GM18909 (cell line): Measurements from ENCODE around the gene LRCOL1.

Experiments used
- ATAC-seq: cut with Tn5 transposase; IDR thresholded peaks from one replicate; pipeline ENCODE4 v1.9.1; 2021; ENCODE audit warnings: mild to moderate bottlenecking; ENCODE audit not compliant: unreplicated experiment, poor library complexity

The LRCOL1 gene

DNA sequence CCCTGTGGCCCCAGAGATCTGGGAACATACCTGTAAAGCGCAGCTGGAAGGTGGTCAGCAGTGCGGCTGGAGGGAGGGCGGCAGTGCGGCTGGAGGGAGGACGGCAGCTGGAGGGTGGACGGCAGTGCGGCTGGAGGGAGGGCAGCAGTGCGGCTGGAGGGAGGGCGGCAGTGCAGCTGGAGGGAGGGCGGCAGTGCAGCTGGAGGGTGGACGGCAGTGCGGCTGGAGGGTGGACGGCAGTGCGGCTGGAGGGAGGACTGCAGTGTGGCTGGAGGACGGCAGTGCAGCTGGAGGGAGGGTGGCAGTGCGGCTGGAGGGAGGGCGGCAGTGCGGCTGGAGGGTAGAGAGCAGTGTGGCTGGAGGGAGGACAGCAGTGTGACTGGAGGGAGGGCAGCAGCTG is 23.5 kb downstream of the LRCOL1 start:
- ATAC-seq = no peak

DNA sequence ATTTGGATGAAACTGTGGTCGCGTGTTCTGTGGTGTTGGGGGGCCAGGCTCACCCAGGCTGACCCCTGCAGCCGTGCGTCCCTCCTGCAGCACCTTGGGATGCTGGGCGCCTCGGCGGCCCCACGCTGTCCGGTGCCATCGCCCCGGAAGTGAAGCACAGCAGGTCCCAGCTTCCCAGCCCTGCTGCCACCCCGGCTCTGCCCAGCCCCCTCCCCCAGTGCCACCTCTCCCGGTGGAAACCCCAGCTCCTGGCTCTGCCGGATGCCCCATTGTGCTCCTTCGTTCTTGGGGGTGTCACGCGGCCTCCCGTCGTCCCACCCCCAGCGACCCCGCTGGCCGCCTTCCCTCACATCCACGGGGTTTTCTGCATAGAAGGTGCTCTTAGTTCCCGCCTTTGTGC is 25.2 kb downstream of the LRCOL1 start:
- no peak for ATAC-seq

DNA sequence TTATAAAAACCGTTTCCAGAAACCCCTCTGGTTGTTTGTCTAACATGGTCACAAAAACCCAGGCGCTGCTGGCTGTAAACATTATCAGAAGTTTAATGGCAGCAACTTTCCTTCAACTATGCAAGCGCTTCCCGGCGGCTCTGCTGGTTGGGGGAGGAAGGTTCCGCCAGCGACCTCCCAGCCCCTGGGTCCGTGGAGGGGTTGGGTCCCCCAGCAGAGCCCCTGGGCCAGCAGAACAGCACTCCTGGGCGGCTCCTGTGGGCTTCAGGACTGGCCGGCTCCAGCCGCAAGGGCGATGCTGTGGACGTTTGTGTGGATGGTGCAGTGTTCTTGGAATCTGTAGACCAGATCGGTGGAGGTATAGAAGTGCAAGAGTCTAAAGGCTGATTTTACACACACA is 26.0 kb downstream of the LRCOL1 start:
- no peak for ATAC-seq

- no peak for ATAC-seq
Observed at GRCh38 chr12:132583736-132584135, 26.6 kb downstream of the LRCOL1 start.

GRCh38 chr12:132583411-132583710 is 27.0 kb downstream of the LRCOL1 start:
- ATAC-seq = no peak

DNA sequence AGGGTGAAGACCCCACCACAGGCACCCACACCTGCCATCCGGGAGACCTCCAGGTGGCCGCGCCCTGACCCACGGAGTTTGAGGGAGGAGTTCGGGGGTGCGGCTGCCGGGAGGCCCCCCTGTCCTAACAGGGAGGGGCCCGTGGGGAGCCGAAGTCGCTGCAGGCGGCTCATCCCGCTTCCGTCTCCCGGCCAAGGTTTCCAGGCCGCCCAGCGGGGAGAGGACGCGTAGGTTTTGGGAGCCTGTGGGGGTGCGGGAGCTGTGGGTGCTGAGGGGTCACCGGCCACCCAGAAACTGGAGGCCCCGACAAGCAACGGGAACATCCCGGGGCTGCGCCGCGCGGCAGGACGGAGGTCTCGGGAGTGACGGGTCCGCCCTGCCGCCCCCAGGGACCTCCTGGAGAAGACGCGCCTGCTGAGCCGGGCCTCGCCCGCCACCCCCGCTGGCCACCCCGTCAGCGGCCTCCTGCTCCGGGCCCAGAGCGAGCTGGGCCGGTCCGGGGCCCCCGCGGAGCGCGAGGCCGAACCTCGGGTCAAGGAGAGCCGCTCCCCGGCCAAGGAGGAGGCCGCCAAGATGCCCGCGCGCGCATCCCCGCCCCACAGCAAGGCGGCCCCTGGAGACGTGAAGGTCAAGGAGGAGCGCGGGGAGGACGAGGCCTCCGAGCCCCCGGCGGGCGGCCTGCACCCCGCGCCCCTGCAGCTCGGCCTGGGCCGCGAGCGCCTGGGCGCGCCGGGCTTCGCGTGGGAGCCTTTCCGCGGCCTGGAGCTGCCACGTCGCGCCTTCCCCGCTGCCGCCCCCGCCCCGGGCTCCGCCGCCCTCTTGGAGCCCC is 27.6 kb downstream of the LRCOL1 start:
- no peak for ATAC-seq

GRCh38 chr12:132582058-132582420 is 28.3 kb downstream of the LRCOL1 start:
- no peak for ATAC-seq

DNA sequence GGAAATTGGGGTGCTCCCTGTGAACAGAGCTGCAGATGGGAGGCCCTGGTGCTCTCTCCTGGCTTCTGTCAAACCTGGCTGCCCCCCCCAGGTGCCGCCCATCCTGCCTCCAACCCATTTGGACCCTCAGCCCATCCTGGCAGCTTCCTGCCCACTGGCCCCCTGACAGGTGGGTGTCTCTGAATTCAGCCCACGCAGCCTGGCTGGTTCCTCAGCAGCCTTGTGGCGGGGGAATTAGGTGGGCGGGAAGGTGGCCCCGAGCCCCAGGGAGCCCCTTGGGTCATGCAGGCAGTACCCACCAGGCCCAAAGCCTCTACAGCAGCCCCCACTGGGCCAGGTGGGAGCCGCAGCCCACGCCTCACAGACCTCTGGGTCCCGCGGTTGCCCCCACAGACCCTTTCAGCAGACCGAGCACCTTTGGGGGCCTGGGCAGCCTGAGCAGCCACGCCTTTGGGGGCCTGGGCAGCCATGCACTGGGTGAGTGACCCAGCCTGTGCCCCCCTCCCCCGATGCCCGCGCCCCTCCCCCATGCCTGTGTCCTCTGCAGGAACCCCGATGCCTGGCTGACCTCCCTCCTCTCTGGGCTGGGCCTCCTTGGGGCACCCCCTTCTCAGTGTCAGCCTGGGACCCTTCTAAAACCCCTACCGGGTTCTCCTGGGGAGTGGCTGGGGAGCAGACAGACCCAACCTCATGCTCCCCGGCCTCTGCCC is 28.9 kb downstream of the LRCOL1 start:
- no peak for ATAC-seq

- ATAC-seq = no peak
Observed at GRCh38 chr12:132580701-132581292, 29.6 kb downstream of the LRCOL1 start.

GRCh38 chr12:132579744-132580143 is 30.6 kb downstream of the LRCOL1 start:
- no peak for ATAC-seq

DNA sequence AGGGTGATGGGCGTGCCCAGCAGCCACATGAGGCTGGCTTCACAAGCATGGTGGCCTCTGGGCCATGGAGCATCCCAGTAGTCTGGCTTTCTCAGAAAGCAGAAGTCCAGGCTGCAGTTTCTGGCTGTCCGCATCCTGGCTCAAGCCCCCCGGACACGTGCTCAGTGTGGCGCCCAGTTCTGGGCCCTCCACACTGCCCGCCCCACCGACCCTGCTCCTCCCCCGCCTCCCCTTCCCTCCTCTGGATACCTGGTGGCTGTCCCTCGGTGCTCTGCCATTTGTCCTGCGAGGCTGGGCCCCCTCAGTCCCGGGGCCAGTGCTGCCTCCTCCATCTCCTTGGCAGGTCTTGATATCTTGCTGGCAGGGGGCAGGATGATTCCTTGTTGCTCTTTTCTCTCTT is 31.6 kb downstream of the LRCOL1 start:
- no peak for ATAC-seq

- no peak for ATAC-seq
Observed at GRCh38 chr12:132578118-132578517, 32.3 kb downstream of the LRCOL1 start.

DNA sequence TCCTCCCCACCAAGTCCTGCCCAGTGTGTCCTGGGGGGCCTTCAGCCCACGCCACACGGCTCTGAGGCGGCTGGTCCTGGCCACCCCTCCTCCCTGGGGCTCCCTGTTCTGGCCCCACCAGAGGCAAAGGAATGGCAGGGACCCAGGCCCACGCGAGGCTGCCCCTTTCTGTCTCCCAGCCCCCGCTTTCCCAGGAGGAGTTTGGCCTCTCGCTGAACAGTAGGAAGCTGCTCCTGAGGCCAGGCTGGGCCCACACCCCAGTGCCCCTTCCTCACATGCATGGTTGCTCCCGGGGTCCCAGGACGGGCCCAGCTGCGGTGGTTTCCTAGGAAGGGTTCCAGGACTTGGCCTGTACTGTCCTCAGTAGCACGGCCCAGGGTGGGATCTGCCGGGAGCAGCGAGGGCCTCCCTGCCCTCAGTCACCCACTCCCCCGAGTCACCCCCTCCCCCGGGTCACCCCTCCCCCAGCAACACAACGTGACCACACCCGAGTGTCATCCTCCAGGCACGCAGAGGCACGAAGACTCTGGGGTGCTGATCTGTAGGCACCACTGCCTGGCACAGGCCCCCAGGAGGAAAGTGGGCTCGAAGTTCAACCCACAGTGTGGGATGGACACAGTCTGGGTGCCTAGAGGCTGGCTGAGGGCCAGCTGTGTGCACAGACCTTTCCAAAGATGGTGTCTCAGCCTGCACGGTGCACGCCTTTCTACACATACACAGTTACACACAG is 33.0 kb downstream of the LRCOL1 start:
- no peak for ATAC-seq

- no peak for ATAC-seq
Observed at GRCh38 chr12:132576701-132577100, 33.7 kb downstream of the LRCOL1 start.

GRCh38 chr12:132575661-132576060 is 34.7 kb downstream of the LRCOL1 start:
- no peak for ATAC-seq

- no peak for ATAC-seq
Observed at GRCh38 chr12:132574271-132574996, 35.9 kb downstream of the LRCOL1 start.

GRCh38 chr12:132572801-132573760 is 37.3 kb downstream of the LRCOL1 start:
- no peak for ATAC-seq

DNA sequence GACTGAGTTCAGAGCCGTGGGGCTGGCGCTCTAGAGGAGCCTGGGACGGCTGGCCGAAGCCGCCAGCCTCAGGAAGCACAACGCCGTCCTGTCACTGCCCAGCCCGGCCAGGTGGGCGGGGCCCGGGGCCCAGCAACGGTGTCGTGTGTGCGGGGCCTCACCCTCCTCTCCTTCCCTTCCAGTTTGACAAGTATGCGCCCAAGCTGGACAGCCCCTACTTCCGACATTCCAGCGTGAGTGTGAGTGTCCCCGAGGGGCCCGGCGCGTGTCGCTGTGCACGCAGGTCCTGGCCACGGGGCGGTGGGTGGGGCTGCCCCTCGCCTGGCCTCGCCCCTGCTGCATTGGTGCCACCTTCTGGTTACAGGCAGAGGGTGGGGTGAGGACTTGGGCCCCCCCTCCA is 38.3 kb downstream of the LRCOL1 start:
- ATAC-seq = no peak

DNA sequence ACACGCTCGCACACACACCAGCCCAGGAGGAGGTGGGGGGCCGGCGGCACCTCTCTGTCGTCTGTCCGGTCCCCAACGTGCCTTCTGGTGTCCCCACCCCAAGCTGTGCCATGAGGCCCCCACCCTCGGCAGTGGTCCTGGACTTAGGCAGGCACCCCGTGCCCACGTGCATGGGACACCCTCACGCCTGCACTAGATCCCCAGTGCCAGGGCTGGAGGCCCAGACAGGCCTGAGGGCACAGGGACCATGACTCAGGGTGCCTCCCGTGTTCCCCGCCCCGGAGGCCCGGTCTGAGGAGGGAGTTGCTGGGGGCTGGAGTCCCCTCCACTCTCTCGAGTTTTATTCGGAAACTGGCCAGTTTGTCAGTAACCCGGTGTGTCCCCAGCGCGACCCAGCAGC is 38.8 kb downstream of the LRCOL1 start:
- ATAC-seq = no peak
